ENCODE data around the gene SHKBP1.

Gene SHKBP1

GRCh38 chr19:40598121-40598917 lies 21.6 kb downstream of the SHKBP1 start (continued):
- TF ChIP-seq ZNF518A (tag by site-specific recombination; conservative IDR thresholded peaks at IDR 0.05; ENCODE audit: low read depth): peak; percentile 75
- TF ChIP-seq ZNF677 (tag by site-specific recombination; IDR thresholded peaks at IDR 0.05): no peak
- no peak; the same call in 1 of the 2 replicates for TF ChIP-seq YY1 (tag by site-specific recombination; IDR thresholded peaks at IDR 0.05)
- peak; percentile 93 for TF ChIP-seq ZFHX2 (tag by site-specific recombination; conservative IDR thresholded peaks at IDR 0.05)
- peak; percentile 96 for TF ChIP-seq ZBTB11 (tag by site-specific recombination; conservative IDR thresholded peaks at IDR 0.05; ENCODE audit: low read depth)
- TF ChIP-seq GLIS1 (tag by site-specific recombination; IDR thresholded peaks at IDR 0.05): peak; percentile 78
- TF ChIP-seq OSR2 (tag by site-specific recombination; IDR thresholded peaks at IDR 0.05): peak; percentile 64
- peak; percentile 98 for TF ChIP-seq SP3 (tag by site-specific recombination; IDR thresholded peaks at IDR 0.05)
- no peak for TF ChIP-seq ZNF549 (tag by site-specific recombination; IDR thresholded peaks at IDR 0.05)
- TF ChIP-seq ZNF174 (tag by site-specific recombination; IDR thresholded peaks at IDR 0.05): no peak
- TF ChIP-seq ZNF488 (tag by site-specific recombination; IDR thresholded peaks at IDR 0.05): no peak
- no peak for TF ChIP-seq ZNF701 (tag by site-specific recombination; IDR thresholded peaks at IDR 0.05)
- TF ChIP-seq ZNF776 (tag by site-specific recombination; IDR thresholded peaks at IDR 0.05; ENCODE audit: borderline replicate concordance): no peak
- TF ChIP-seq PRDM4 (tag by site-specific recombination; IDR thresholded peaks at IDR 0.05): peak; percentile 77
- TF ChIP-seq ZFP37 (tag by site-specific recombination; IDR thresholded peaks at IDR 0.05): peak; percentile 95
- peak; percentile 91 for TF ChIP-seq ZNF335 (tag by site-specific recombination; conservative IDR thresholded peaks at IDR 0.05)
- no peak for TF ChIP-seq ZNF510 (tag by site-specific recombination; IDR thresholded peaks at IDR 0.05; ENCODE audit: insufficient replicate concordance)
- TF ChIP-seq EGR2 (tag by site-specific recombination; IDR thresholded peaks at IDR 0.05; ENCODE audit: low read depth): peak; percentile 80
- TF ChIP-seq ZNF148 (tag by site-specific recombination; IDR thresholded peaks at IDR 0.05; ENCODE audit: borderline replicate concordance): peak; percentile 86
- peak; percentile 69; the same call in 1 of the 2 replicates for TF ChIP-seq ZNF10 (tag by site-specific recombination; IDR thresholded peaks at IDR 0.05)
- no peak for TF ChIP-seq ZNF830 (tag by site-specific recombination; IDR thresholded peaks at IDR 0.05; ENCODE audit: low read depth)
- TF ChIP-seq ZNF19 (tag by site-specific recombination; IDR thresholded peaks at IDR 0.05; ENCODE audit: low read depth): no peak; the same call in 1 of the 2 replicates
- TF ChIP-seq ZSCAN18 (tag by site-specific recombination; IDR thresholded peaks at IDR 0.05): peak; percentile 91; the same call in 1 of the 2 replicates
